Coronary artery (tissue), 2 donors: ENCODE measurements around the gene TCEANC2.
A peak's percentile ranks its signal among the peaks of the same experiment; 100 is the strongest.

Experiments used
- DNase-seq: peaks from one replicate; pipeline ENCODE4 v3.0.0-alpha.2; 2017; ENCODE audit warnings: low spot score
- H3K27ac ChIP-seq, 2 donors: fragments of 200-600 bp; sonication (generic); one replicate each; pipeline ENCODE4 v1.5.1; 2016 to 2019
- H3K4me3 ChIP-seq: fragments of 200-600 bp; sonication (generic); 2 replicates; pipeline ENCODE4 v1.5.1; 2016; ENCODE audit warnings: mild to moderate bottlenecking, moderate library complexity
- TF ChIP-seq, protein P1 (sequence below): fragments of 200-600 bp; sonication (generic); IDR thresholded peaks from one replicate; pipeline ENCODE4 v1.5.1; 2019; ENCODE audit warnings: antibody characterized with exemption

Gene TCEANC2

DNA sequence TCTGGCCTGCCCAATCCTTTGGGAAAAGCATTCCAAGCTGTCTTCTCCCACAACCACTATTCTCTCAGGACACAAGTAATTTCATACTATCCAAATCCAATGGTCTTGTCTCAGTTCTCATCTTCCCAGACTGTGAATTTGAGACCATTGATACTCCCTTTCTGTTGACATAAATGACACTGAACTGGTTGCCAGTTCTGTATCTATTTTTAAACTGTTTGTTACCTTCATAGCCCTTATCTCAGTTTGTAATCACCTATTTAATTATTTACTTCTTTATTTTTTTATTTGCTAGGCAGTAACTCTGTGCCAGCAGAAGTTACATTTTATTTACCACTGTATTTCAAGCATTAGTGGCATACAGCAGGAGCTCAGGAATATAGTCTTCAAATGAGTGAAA is 24.0 kb downstream of the TCEANC2 start:
- DNase-seq, result no peak
- TF ChIP-seq, protein P1, sequence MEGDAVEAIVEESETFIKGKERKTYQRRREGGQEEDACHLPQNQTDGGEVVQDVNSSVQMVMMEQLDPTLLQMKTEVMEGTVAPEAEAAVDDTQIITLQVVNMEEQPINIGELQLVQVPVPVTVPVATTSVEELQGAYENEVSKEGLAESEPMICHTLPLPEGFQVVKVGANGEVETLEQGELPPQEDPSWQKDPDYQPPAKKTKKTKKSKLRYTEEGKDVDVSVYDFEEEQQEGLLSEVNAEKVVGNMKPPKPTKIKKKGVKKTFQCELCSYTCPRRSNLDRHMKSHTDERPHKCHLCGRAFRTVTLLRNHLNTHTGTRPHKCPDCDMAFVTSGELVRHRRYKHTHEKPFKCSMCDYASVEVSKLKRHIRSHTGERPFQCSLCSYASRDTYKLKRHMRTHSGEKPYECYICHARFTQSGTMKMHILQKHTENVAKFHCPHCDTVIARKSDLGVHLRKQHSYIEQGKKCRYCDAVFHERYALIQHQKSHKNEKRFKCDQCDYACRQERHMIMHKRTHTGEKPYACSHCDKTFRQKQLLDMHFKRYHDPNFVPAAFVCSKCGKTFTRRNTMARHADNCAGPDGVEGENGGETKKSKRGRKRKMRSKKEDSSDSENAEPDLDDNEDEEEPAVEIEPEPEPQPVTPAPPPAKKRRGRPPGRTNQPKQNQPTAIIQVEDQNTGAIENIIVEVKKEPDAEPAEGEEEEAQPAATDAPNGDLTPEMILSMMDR, result no peak
- no peak overlapping the region for H3K27ac ChIP-seq
- H3K4me3 ChIP-seq, result no peak overlapping the region

DNA sequence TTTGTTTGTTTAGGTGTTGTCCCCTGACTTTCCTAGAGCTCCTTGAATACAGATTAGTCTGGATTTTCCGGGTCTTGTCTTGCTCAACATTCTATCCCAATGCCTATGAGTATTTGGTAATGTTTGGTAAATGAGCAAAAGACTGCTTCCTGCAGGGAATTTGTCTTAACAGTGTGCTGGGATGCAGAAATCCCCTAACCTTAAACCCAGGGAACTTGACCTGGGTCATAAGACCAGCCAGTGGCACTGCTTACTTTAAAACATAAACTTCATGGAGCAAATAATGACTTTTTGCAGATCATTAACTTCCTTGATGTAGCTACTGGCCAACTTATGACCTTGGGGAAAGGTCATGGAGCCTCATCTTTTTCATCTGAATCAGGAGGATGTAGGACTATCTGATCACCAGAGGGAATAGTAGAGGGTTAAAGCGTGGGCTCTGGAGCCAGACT is 27.2 kb downstream of the TCEANC2 start:
- TF ChIP-seq, protein P1, result no peak
- Histone ChIP-seq H3K4me3 (no peak overlapping the region), H3K27ac (no peak overlapping the region)
- no peak for DNase-seq

GRCh38 chr1:54081306-54082270 is 28.2 kb downstream of the TCEANC2 start:
- DNase-seq, result no peak

DNA sequence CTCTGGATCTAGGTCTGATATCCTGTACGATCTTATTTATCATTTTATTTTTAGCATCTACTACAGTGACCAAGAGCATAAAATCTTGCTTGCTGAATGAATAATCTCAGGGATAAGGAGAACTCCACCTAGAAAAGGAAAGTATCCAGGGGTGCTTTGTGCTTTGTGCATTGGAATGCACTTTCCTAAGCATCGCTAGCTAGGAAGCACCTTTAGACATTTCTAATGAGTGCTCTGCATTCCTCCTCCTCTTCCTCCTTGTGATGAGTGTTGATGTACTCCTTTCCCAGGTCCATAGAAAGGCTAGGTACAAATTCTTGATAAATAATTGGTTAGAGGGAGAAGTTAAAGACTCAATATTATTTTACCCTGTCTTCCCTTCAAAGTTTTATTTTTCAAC is 31.4 kb downstream of the TCEANC2 start:
- Histone ChIP-seq H3K27ac (no peak overlapping the region), H3K4me3 (no peak overlapping the region)
- TF ChIP-seq, protein P1, result no peak
- no peak for DNase-seq

More at GRCh38 chr1:54081306-54082270, 28.2 kb downstream of the TCEANC2 start:
- TF ChIP-seq, protein P1, result peak; percentile 36
- no peak overlapping the region for H3K4me3 ChIP-seq
- no peak overlapping the region for H3K27ac ChIP-seq

DNA sequence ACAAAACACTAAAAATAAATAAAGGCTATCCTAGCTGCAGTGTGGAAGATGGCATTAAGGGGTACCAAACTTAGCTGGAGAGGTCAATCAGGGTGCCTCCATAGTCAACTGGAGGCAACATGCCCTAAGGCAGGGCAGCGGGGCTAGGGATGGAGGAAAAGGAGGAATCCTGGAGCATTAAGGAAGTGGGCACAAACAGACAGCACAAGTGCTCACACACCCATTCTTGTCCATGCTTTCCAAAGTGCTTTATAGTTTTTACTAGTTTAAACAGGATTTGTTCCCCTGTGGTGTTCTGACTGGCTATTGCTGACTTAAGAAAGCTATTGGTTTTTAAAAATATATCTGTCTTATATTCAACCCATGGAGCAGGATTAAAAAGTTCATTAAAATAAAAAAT is 33.3 kb downstream of the TCEANC2 start:
- TF ChIP-seq, protein P1, result no peak
- Histone ChIP-seq H3K27ac (no peak overlapping the region), H3K4me3 (no peak overlapping the region)
- no peak for DNase-seq

DNA sequence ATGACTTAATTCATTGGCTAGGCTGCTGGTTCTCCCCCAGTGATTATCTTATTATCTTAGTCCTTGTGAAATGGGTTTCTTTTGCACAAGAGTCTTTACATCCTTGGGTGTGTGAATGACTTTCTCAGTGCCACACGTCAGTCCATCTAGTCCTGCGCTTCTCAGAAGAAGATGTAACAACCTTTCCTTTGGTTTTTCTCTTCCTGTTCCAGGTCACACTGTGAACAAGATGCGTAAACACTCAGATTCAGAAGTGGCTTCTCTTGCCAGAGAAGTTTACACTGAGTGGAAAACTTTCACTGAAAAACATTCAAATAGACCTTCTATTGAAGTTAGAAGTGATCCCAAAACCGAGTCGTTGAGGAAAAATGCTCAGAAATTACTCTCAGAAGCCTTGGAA is 35.0 kb downstream of the TCEANC2 start:
- H3K27ac ChIP-seq, result no peak overlapping the region
- no peak overlapping the region for H3K4me3 ChIP-seq
- TF ChIP-seq, protein P1, result no peak
- DNase-seq, result no peak

DNA sequence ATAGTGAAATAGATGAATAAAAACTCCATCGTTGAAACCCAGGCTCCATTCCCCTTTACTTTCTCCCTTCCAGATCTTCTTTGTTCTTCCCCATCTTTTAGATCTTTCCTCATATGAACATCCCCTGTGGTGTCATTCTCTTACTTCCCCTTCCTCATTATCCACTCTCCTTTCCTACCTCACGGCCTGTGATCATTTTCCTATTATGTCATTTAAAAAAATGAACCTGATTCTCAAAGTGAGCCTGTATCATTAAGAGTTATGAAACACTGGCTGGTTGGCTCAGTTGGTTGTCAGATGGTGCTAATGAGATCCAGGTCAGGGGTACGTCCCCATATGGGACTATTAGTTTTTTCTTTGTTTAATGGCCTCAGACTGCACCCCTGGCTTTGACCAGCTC is 38.3 kb downstream of the TCEANC2 start:
- TF ChIP-seq, protein P1, result no peak
- H3K27ac ChIP-seq, result no peak overlapping the region
- H3K4me3 ChIP-seq, result no peak overlapping the region
- DNase-seq, result no peak
